Neural progenitor cell (in vitro differentiated cells): ENCODE results near the gene EPHB3. TPM values are rescaled to one million over a fixed set of nuclear protein-coding genes. Genes with fewer than 3 reads are reported as not detected.
A peak's percentile ranks its signal among the peaks of the same experiment; 100 is the strongest.

Experiments
- DNase-seq: peaks from one replicate; pipeline ENCODE4 v3.0.0-alpha.2; 2016; ENCODE audit warnings: low spot score
- H2AFZ ChIP-seq: fragments of 200-600 bp; sonication (generic); replicated peaks from 2 replicates; pipeline ENCODE4 v1.6.1; 2016; ENCODE audit warnings: antibody characterized with exemption
- H3F3A ChIP-seq: fragments of 200-600 bp; sonication (generic); 2 replicates; pipeline ENCODE4 v1.6.1; 2016; ENCODE audit warnings: antibody characterized with exemption, low read depth
- H3K27ac ChIP-seq: fragments of 200-600 bp; sonication (generic); 2 replicates; pipeline ENCODE4 v1.5.1; 2016; ENCODE audit warnings: mild to moderate bottlenecking
- H3K27me3 ChIP-seq: fragments of 200-600 bp; sonication (generic); 2 replicates; pipeline ENCODE4 v1.6.1; 2016; ENCODE audit warnings: mild to moderate bottlenecking, moderate library complexity
- H3K36me3 ChIP-seq: fragments of 200-600 bp; sonication (generic); 2 replicates; pipeline ENCODE4 v1.5.1; 2016
- H3K4me1 ChIP-seq: fragments of 200-600 bp; sonication (generic); 2 replicates; pipeline ENCODE4 v1.6.1; 2016; ENCODE audit warnings: mixed run types
- H3K4me2 ChIP-seq: fragments of 200-600 bp; sonication (generic); 2 replicates; pipeline ENCODE4 v1.6.1; 2016
- H3K4me3 ChIP-seq: fragments of 200-600 bp; sonication (generic); 2 replicates; pipeline ENCODE4 v1.5.1; 2016
- H3K79me2 ChIP-seq: fragments of 200-600 bp; sonication (generic); 2 replicates; pipeline ENCODE4 v1.6.1; 2016; ENCODE audit warnings: low read depth
- H3K9ac ChIP-seq: fragments of 200-600 bp; sonication (generic); 2 replicates; pipeline ENCODE4 v1.6.1; 2016
- H3K9me3 ChIP-seq: fragments of 200-600 bp; sonication (generic); 2 replicates; pipeline ENCODE4 v1.5.1; 2016; ENCODE audit warnings: low read depth
- H4K20me1 ChIP-seq: fragments of 200-600 bp; sonication (generic); 2 replicates; pipeline ENCODE4 v1.6.1; 2016; ENCODE audit warnings: low read depth
- H3K27ac Mint-ChIP-seq: 3 replicates; pipeline ENCODE4 v1.8.0; 2021; ENCODE audit warnings: mixed read lengths
- H3K27me3 Mint-ChIP-seq: 2 replicates; pipeline ENCODE4 v1.8.0; 2022; ENCODE audit warnings: low read depth, mild to moderate bottlenecking, inconsistent platforms, moderate library complexity, mixed read lengths; ENCODE audit not compliant: insufficient read depth
- H3K36me3 Mint-ChIP-seq: 3 replicates; pipeline ENCODE4 v1.8.0; 2021; ENCODE audit warnings: mixed read lengths
- H3K4me1 Mint-ChIP-seq: 3 replicates; pipeline ENCODE4 v1.8.0; 2021; ENCODE audit warnings: mixed read lengths
- H3K4me3 Mint-ChIP-seq: 3 replicates; pipeline ENCODE4 v1.8.0; 2021; ENCODE audit warnings: mild to moderate bottlenecking, moderate library complexity, mixed read lengths
- H3K9me3 Mint-ChIP-seq: 3 replicates; pipeline ENCODE4 v1.8.0; 2020; ENCODE audit warnings: mixed read lengths
- CTCF ChIP-seq: fragments of 200-600 bp; sonication (generic); IDR thresholded peaks from 2 replicates; pipeline ENCODE4 v1.5.1; 2017; ENCODE audit warnings: antibody characterized with exemption, mild to moderate bottlenecking
- EZH2 ChIP-seq: fragments of 200-600 bp; sonication (generic); IDR thresholded peaks from 2 replicates; pipeline ENCODE4 v1.6.1; 2017; ENCODE audit warnings: antibody characterized with exemption, mild to moderate bottlenecking, moderate library complexity
- EZH2phosphoT487 ChIP-seq: fragments of 200-600 bp; sonication (generic); IDR thresholded peaks from 2 replicates; pipeline ENCODE4 v1.6.1; 2017; ENCODE audit warnings: antibody characterized with exemption
- total RNA-seq: library from RNA; depleted of rRNA; stranded (reverse); fragments of >200 nt; gene quantifications from 2 replicates; pipeline ENCODE4 v1.2.3, GENCODE V29; 2015; ENCODE audit warnings: low replicate concordance

The EPHB3 gene
- total RNA-seq, 1 donor from 2014 or later: 2.3 TPM

GRCh38 chr3:184576457-184577240 is 15.1 kb downstream of the EPHB3 start:
- peak overlapping the region; percentile 59 for H3K4me3 Mint-ChIP-seq
- H3K36me3 Mint-ChIP-seq: peaks cover 29% of the 10 kb centered on the region
- peaks cover 28% of the 10 kb centered on the region for H4K20me1 ChIP-seq
- H2AFZ ChIP-seq: no peak overlapping the region
- H3K4me3 ChIP-seq: no peak overlapping the region
- no peak overlapping the region for H3K27ac ChIP-seq
- H3K27me3 ChIP-seq: peaks cover 37% of the 10 kb centered on the region
- H3K4me2 ChIP-seq: no peak overlapping the region
- H3F3A ChIP-seq: no peaks in the 10 kb centered on the region
- no peak overlapping the region for H3K9ac ChIP-seq
- H3K36me3 ChIP-seq: no peaks in the 10 kb centered on the region
- H3K9me3 ChIP-seq: no peaks in the 10 kb centered on the region
- TF ChIP-seq EZH2: no peak
- no peak for TF ChIP-seq EZH2phosphoT487
- TF ChIP-seq CTCF: no peak
- H3K4me1 ChIP-seq: peaks cover 19% of the 10 kb centered on the region
- H3K27ac Mint-ChIP-seq: peak overlapping the region; percentile 23
- peaks cover 18% of the 10 kb centered on the region for H3K27me3 Mint-ChIP-seq
- H3K4me1 Mint-ChIP-seq: peaks cover 71% of the 10 kb centered on the region
- H3K79me2 ChIP-seq: no peaks in the 10 kb centered on the region
- DNase-seq: no peak
- H3K9me3 Mint-ChIP-seq: no peaks in the 10 kb centered on the region

GRCh38 chr3:184577546-184577945 is 16.0 kb downstream of the EPHB3 start:
- Mint-ChIP-seq H3K27ac (no peak overlapping the region), H3K4me3 (no peak overlapping the region)
- no peaks in the 10 kb centered on the region for H3K36me3 ChIP-seq

GRCh38 chr3:184578218-184578617 is 16.6 kb downstream of the EPHB3 start:
- Mint-ChIP-seq H3K9me3 (no peaks in the 10 kb centered on the region), H3K27me3 (peaks cover 13% of the 10 kb centered on the region), H3K4me1 (peaks cover 71% of the 10 kb centered on the region), H3K36me3 (peaks cover 27% of the 10 kb centered on the region), H3K4me3 (peak overlapping the region; percentile 35), H3K27ac (peak overlapping the region; percentile 27)
- TF ChIP-seq EZH2phosphoT487 (no peak), CTCF (no peak), EZH2 (no peak)
- no peak for DNase-seq
- H3K27me3 ChIP-seq: peaks cover 27% of the 10 kb centered on the region
- no peak overlapping the region for H3K27ac ChIP-seq
- no peak overlapping the region for H2AFZ ChIP-seq
- H3K9ac ChIP-seq: no peak overlapping the region
- peaks cover 18% of the 10 kb centered on the region for H4K20me1 ChIP-seq
- H3K4me1 ChIP-seq: peaks cover 35% of the 10 kb centered on the region
- peaks cover 12% of the 10 kb centered on the region for H3F3A ChIP-seq
- H3K4me2 ChIP-seq: no peak overlapping the region
- H3K36me3 ChIP-seq: no peaks in the 10 kb centered on the region
- H3K79me2 ChIP-seq: no peaks in the 10 kb centered on the region
- H3K4me3 ChIP-seq: no peak overlapping the region
- no peaks in the 10 kb centered on the region for H3K9me3 ChIP-seq

More at GRCh38 chr3:184577546-184577945, 16.0 kb downstream of the EPHB3 start:
- H3F3A ChIP-seq: peaks cover 6% of the 10 kb centered on the region
- H2AFZ ChIP-seq: no peak overlapping the region
- TF ChIP-seq CTCF (no peak), EZH2phosphoT487 (no peak), EZH2 (no peak)
- peaks cover 29% of the 10 kb centered on the region for H3K36me3 Mint-ChIP-seq
- no peak for DNase-seq
- no peaks in the 10 kb centered on the region for H3K9me3 ChIP-seq
- peaks cover 28% of the 10 kb centered on the region for H3K4me1 ChIP-seq
- no peak overlapping the region for H3K4me3 ChIP-seq
- peaks cover 28% of the 10 kb centered on the region for H3K27me3 ChIP-seq
- no peaks in the 10 kb centered on the region for H3K9me3 Mint-ChIP-seq
- H3K4me2 ChIP-seq: no peak overlapping the region
- H3K27me3 Mint-ChIP-seq: peaks cover 10% of the 10 kb centered on the region
- peaks cover 71% of the 10 kb centered on the region for H3K4me1 Mint-ChIP-seq
- no peak overlapping the region for H3K9ac ChIP-seq
- peaks cover 19% of the 10 kb centered on the region for H4K20me1 ChIP-seq
- no peaks in the 10 kb centered on the region for H3K79me2 ChIP-seq
- no peak overlapping the region for H3K27ac ChIP-seq
